Esophagus muscularis mucosa (tissue), 4 donors: ENCODE measurements around the gene MRPL43.

Experiments used
- EP300 ChIP-seq: sonication (generic); formaldehyde crosslinking; IDR thresholded peaks from one replicate; pipeline ENCODE4 v1.6.1; 2017; ENCODE audit warnings: antibody characterized with exemption
- POLR2A ChIP-seq: fragments of 450-650 bp; IDR thresholded peaks from one replicate; pipeline ENCODE4 v1.6.1; 2017; ENCODE audit warnings: antibody characterized with exemption, moderate library complexity, mild to moderate bottlenecking, low read depth
- POLR2AphosphoS5 ChIP-seq, 2 donors: sonication (generic); formaldehyde crosslinking; IDR thresholded peaks; one replicate each; pipeline ENCODE4 v1.6.1; 2017; ENCODE audit warnings: antibody characterized with exemption in 2 of 2
- TF ChIP-seq, protein P1 (sequence below), 3 experiments: fragments of 200-600 bp in 2 of 3; fragments of 450-650 bp in 1 of 3; sonication (generic) in 2 of 3; IDR thresholded peaks; one replicate each; pipeline ENCODE4 v1.5.1; 2017 to 2019; ENCODE audit warnings: antibody characterized with exemption in 3 of 3, mild to moderate bottlenecking in 2 of 3, moderate library complexity in 1 of 3

DNA sequence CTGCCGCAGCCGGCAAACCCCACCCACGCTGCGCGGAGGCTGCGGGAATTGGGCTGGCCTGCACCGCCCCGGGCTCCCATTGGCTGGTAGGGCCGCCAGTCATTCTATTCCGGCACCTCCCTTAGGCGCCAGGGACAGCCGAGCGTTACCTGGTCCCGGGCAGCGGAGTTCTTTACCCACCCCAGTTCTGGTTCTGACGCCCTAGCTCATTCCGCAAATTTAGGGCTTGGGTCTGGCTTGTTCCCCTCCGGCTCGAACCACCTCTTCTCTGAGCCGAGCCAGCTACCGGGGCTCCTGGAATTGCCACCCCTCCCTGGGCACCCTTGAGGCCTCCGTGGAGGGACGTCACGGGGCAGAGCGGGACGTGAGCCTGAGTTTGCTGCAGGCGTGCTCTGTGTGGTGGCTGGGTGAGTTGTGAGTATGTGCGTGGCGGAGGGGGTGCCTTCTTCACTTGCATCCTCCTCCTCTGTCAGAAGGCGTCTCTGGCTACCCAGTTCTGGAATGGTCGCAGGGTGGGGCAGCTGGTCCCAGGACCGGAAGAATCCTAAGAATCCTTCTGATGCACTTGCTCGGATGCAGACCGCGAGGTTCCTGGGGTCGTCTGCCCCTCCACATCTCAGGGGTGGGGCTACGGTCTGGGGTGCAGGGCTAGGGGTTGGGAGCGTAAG is 44.0 kb upstream of the MRPL43 start, which contains the start of the genes PDZD7 and SFXN3:
- peak; percentile 83 to 93 for TF ChIP-seq POLR2AphosphoS5 (IDR thresholded peaks at IDR 0.05)
- TF ChIP-seq, protein P1, sequence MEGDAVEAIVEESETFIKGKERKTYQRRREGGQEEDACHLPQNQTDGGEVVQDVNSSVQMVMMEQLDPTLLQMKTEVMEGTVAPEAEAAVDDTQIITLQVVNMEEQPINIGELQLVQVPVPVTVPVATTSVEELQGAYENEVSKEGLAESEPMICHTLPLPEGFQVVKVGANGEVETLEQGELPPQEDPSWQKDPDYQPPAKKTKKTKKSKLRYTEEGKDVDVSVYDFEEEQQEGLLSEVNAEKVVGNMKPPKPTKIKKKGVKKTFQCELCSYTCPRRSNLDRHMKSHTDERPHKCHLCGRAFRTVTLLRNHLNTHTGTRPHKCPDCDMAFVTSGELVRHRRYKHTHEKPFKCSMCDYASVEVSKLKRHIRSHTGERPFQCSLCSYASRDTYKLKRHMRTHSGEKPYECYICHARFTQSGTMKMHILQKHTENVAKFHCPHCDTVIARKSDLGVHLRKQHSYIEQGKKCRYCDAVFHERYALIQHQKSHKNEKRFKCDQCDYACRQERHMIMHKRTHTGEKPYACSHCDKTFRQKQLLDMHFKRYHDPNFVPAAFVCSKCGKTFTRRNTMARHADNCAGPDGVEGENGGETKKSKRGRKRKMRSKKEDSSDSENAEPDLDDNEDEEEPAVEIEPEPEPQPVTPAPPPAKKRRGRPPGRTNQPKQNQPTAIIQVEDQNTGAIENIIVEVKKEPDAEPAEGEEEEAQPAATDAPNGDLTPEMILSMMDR (IDR thresholded peaks at IDR 0.05) = no peak
- peak; percentile 23 for TF ChIP-seq POLR2A
- no peak for TF ChIP-seq EP300
